ENCODE data around the gene SNRNP40. TPM values are rescaled to one million over a fixed set of nuclear protein-coding genes. Genes with fewer than 3 reads are reported as not detected.

Gene SNRNP40
- total RNA-seq, 1 experiment from 2014 or later = 72.8 TPM

GRCh38 chr1:31336687-31337467, 40.3 kb upstream of the SNRNP40 start:
- intact Hi-C loops (cut with micrococcal nuclease) = no loop called here
- BruUV-seq (replicated peaks) = no TSS peak

GRCh38 chr1:31335007-31335406, 38.4 kb upstream of the SNRNP40 start:
- no TSS peak for BruUV-seq (replicated peaks)
- TF ChIP-seq, protein P1, sequence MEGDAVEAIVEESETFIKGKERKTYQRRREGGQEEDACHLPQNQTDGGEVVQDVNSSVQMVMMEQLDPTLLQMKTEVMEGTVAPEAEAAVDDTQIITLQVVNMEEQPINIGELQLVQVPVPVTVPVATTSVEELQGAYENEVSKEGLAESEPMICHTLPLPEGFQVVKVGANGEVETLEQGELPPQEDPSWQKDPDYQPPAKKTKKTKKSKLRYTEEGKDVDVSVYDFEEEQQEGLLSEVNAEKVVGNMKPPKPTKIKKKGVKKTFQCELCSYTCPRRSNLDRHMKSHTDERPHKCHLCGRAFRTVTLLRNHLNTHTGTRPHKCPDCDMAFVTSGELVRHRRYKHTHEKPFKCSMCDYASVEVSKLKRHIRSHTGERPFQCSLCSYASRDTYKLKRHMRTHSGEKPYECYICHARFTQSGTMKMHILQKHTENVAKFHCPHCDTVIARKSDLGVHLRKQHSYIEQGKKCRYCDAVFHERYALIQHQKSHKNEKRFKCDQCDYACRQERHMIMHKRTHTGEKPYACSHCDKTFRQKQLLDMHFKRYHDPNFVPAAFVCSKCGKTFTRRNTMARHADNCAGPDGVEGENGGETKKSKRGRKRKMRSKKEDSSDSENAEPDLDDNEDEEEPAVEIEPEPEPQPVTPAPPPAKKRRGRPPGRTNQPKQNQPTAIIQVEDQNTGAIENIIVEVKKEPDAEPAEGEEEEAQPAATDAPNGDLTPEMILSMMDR (IDR thresholded peaks at IDR 0.05; ENCODE audit: unreplicated experiment) = peak; percentile 57
- Mint-ChIP-seq H3K9me3 (ENCODE audit: unreplicated experiment) (no peaks in the 10 kb centered on the region), H3K27ac (ENCODE audit: low read depth, unreplicated experiment) (no peak overlapping the region), H3K4me3 (ENCODE audit: unreplicated experiment) (no peak overlapping the region), H3K27me3 (ENCODE audit: insufficient read depth, unreplicated experiment) (no peaks in the 10 kb centered on the region), H3K36me3 (ENCODE audit: insufficient read depth, unreplicated experiment) (peaks cover 29% of the 10 kb centered on the region), H3K4me1 (ENCODE audit: insufficient read depth, unreplicated experiment) (no peaks in the 10 kb centered on the region)
- DNase-seq (ENCODE audit: unreplicated experiment) = peak; percentile 51
- POLR2A ChIA-PET = no interaction called here
- CTCF ChIA-PET = interaction anchor here (0.8 to 5.2 kb wide), 7 partner anchors 9 to 293 kb away, joined by 3 to 78 read pairs (median 4); no protein-coding TSS in a partner anchor
- intact Hi-C loops (cut with micrococcal nuclease) = loop anchor here (1.0 to 2.0 kb wide), 3 partner anchors 38 to 173 kb away; partner anchors contain the start of genes SNRNP40 and ZCCHC17

More at GRCh38 chr1:31336687-31337467, 40.3 kb upstream of the SNRNP40 start:
- no peak overlapping the region for H3K4me3 Mint-ChIP-seq (ENCODE audit: unreplicated experiment)
- TF ChIP-seq, protein P1 (IDR thresholded peaks at IDR 0.05; ENCODE audit: unreplicated experiment) = no peak
- ChIA-PET POLR2A (interaction anchor here (1.1 to 1.5 kb wide), 2 partner anchors 10 to 40 kb away, joined by 3 to 4 read pairs; partner anchors contain the start of genes SNRNP40 and ZCCHC17), CTCF (interaction anchor here (0.6 to 5.2 kb wide), 9 partner anchors 8 to 404 kb away, joined by 3 to 78 read pairs (median 4); no protein-coding TSS in a partner anchor)
- H3K36me3 Mint-ChIP-seq (ENCODE audit: insufficient read depth, unreplicated experiment) = peaks cover 28% of the 10 kb centered on the region
- no peak overlapping the region for H3K27ac Mint-ChIP-seq (ENCODE audit: low read depth, unreplicated experiment)
- no peaks in the 10 kb centered on the region for H3K9me3 Mint-ChIP-seq (ENCODE audit: unreplicated experiment)
- no peak for DNase-seq (ENCODE audit: unreplicated experiment)
- H3K4me1 Mint-ChIP-seq (ENCODE audit: insufficient read depth, unreplicated experiment) = no peaks in the 10 kb centered on the region
- H3K27me3 Mint-ChIP-seq (ENCODE audit: insufficient read depth, unreplicated experiment) = no peaks in the 10 kb centered on the region

DNA sequence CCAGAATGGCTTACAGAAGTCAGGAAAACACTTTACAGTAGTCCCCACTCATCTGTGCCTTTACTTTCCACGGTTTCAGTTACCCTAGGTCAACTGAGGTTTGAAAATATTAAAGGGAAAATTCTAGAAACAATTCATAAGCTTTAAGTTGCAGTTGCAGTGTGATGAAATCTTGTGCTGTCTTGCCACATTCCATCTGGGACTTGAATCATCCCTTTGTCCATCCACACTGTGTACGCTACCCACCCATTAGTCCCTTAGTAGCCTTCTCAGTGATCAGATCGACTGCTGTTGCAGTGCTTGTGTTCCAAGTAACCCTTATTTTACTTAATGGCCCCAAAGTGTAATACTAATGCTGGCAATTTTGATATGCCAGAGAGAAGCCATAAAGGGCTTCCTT, 30.8 kb upstream of the SNRNP40 start:
- TF ChIP-seq, protein P1 (IDR thresholded peaks at IDR 0.05; ENCODE audit: unreplicated experiment) = no peak
- CTCF ChIA-PET = interaction anchor here (0.6 to 2.6 kb wide), 4 partner anchors 98 to 234 kb away, joined by 3 to 13 read pairs (median 4); no protein-coding TSS in a partner anchor
- peaks cover 12% of the 10 kb centered on the region for H3K4me1 Mint-ChIP-seq (ENCODE audit: insufficient read depth, unreplicated experiment)
- intact Hi-C loops (cut with micrococcal nuclease) = no loop called here
- POLR2A ChIA-PET = interaction anchor here (0.9 to 1.4 kb wide), 4 partner anchors 9 to 112 kb away, joined by 3 to 5 read pairs (median 4); partner anchors contain the start of genes SNRNP40 and ZCCHC17
- H3K27ac Mint-ChIP-seq (ENCODE audit: low read depth, unreplicated experiment) = peak overlapping the region; percentile 57
- no peaks in the 10 kb centered on the region for H3K27me3 Mint-ChIP-seq (ENCODE audit: insufficient read depth, unreplicated experiment)
- no peak overlapping the region for H3K4me3 Mint-ChIP-seq (ENCODE audit: unreplicated experiment)
- peaks cover 10% of the 10 kb centered on the region for H3K36me3 Mint-ChIP-seq (ENCODE audit: insufficient read depth, unreplicated experiment)
- BruUV-seq (replicated peaks) = no TSS peak
- peak; percentile 49 for DNase-seq (ENCODE audit: unreplicated experiment)
- no peaks in the 10 kb centered on the region for H3K9me3 Mint-ChIP-seq (ENCODE audit: unreplicated experiment)

DNA sequence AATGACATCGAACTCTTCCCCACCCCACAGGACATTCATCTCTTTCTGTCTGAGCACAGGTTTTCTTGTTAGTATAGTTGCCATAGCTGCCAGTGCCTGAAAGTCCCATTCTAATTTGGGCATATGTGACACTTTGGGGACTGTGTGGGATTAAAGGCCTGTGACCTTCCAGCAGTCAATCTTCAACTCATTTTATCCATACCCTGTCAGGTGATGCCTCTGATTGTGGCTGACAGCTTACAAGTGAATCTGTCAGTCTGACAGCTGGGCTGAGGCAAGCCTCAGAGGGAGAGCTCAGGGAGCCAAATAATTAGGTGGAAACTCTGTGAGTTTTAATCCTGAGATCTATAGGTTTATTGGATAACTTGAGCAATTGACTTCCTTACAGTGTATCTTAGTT, 29.9 kb upstream of the SNRNP40 start:
- Mint-ChIP-seq H3K4me1 (ENCODE audit: insufficient read depth, unreplicated experiment) (peaks cover 12% of the 10 kb centered on the region), H3K27me3 (ENCODE audit: insufficient read depth, unreplicated experiment) (no peaks in the 10 kb centered on the region), H3K9me3 (ENCODE audit: unreplicated experiment) (no peaks in the 10 kb centered on the region), H3K36me3 (ENCODE audit: insufficient read depth, unreplicated experiment) (peaks cover 13% of the 10 kb centered on the region), H3K4me3 (ENCODE audit: unreplicated experiment) (no peak overlapping the region), H3K27ac (ENCODE audit: low read depth, unreplicated experiment) (peak overlapping the region; percentile 57)
- ChIA-PET CTCF (interaction anchor here (1.0 to 2.6 kb wide), 4 partner anchors 9 to 164 kb away, joined by 3 to 13 read pairs (median 5); no protein-coding TSS in a partner anchor), POLR2A (interaction anchor here (1.0 to 1.4 kb wide), 4 partner anchors 9 to 30 kb away, joined by 3 to 5 read pairs (median 4); partner anchors contain the start of genes SNRNP40 and ZCCHC17)
- BruUV-seq (replicated peaks) = no TSS peak
- no peak for DNase-seq (ENCODE audit: unreplicated experiment)
- TF ChIP-seq, protein P1 (IDR thresholded peaks at IDR 0.05; ENCODE audit: unreplicated experiment) = no peak
- intact Hi-C loops (cut with micrococcal nuclease) = no loop called here

Measured in MCF 10A (cell line).